Renal pelvis (tissue), 4 donors: ENCODE data around the gene MAST2. TPM values are rescaled to one million over a fixed set of nuclear protein-coding genes. Genes with fewer than 3 reads are reported as not detected.

Experiments used
- DNase-seq: peaks from one replicate; pipeline ENCODE4 v3.0.0-alpha.2; 2013
- polyA plus RNA-seq, 3 donors: library from polyadenylated mRNA; unstranded; fragments of 120-200 nt; gene quantifications; one replicate each; pipeline ENCODE4 v1.2.1, GENCODE V29; 2013; ENCODE audit not compliant: insufficient read length in 3 of 3

Gene MAST2
- polyA plus RNA-seq, 3 donors: 32.0 to 43.3 (median 38.1) TPM

DNA sequence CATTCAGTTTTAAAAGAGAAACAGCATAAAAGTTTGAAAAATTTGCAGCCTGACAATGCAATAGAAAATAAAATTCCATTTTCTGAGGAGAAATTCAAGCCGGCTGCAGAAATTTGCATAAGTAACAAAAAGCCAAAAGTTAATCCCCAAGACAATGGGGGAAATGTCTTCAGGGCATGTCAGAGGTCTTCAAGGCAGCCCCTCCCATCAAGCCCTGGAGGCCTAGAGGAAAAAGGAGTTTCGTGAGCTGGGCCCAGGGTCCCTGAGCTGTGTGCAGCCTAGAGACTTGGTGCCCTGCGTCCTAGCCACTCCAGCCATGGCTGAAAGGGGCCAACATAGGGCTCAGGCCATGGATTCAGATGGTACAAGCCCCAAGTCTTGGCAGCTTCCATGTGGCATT, 254.4 kb downstream of the MAST2 start:
- DNase-seq: no peak

DNA sequence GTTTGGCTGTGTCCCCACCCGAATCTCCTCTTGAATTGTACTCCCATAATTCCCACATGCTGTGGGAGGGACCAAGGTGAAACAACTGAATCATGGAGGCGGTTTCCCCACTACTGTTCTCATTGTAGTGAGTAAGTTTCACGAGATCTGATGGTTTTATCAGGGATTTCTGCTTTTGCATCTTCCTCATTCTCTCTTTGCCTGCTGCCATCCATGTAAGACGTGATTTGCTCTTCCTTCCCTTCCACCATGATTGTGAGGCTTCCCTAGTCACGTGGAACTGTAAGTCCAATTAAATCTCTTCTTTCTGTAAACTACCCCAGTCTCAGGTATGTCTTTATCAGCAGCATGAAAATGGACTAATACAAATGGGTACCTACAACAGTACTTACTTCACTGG, 255.5 kb downstream of the MAST2 start:
- DNase-seq: no peak

DNA sequence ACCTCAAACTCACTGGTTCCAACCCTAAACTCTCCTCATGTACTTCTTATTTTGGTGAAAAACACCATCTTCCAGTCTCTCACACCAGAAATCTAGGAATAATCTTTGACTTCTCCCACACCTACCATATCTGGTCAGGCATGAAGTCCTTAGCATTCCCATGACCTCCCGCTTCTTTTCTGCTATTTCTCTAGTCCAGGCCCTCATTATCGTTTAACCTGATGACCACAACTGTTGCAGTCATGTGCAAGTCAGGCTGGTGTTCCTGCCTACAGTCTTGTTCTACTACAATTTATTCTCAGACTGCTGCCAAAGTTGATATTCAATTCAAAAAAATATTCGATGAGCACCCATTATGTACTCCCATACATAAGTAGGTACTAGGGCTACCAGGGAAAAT, 257.7 kb downstream of the MAST2 start:
- DNase-seq: no peak

DNA sequence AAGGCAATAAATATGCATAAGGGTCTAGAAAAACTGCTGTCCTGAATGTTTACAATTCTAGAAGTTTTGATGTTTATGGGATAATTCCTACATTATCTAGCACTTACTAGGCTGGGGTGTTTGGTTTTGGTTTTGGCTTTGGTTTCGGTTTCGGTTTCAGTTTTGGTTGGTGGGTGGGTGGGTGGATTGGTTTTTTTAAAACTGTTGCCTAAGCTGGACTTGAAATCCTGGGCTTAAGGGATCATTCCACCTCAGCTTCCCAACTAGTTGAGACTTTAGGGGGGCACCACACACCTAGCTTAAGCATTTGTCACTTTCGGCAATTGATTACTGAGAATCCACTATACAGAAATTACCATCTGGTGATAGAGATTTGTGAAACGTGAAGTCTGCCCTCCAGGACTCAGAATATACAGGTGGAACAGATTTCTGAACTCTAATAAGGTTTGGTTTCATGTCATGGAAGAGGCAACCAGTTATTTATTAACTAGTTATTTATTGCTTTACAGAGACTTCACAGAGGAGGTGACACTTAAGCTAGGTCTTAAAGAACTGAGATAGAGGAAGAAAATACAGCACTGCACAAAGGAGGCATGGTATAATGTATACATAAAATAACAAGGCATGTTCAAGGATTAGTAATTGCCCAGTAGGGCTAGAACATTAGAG, 259.4 kb downstream of the MAST2 start:
- no peak for DNase-seq

DNA sequence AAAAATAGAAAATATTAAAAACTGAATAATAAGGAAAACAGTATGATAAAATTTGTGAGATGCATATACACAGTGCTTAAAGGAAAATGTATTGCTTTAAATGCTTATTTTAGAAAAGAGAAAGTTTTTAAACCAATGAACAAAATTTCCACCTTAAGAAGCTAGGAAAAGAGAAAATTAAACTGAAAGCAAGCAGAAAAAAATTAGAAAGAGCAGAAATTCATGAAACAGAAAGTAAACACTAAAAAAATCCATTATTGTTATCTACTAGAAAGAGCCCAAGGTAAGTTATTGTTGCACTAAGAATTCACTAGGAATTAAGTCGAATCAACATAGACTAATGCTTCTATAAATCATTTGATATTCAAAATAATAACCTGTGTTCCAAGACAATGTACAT, 261.3 kb downstream of the MAST2 start:
- DNase-seq: no peak

DNA sequence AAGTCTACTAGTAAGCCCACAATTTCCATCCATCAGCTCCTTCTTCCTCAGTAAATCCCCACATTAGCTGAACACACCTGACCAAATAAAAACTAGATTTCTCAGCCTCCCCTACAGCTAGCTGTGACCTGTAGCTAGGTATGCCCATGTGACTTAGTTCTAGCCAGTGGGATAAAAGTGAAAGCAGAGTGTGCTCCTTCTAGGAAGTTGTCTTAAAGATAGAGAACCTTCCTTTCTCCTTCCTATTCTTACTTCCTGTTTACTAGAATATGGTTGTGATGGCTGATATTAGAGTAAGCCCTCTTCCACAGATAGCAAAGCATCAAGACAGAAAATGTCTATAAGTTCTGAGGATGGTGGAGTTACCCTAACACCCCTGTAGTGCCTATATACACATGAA, 262.0 kb downstream of the MAST2 start:
- no peak for DNase-seq

DNA sequence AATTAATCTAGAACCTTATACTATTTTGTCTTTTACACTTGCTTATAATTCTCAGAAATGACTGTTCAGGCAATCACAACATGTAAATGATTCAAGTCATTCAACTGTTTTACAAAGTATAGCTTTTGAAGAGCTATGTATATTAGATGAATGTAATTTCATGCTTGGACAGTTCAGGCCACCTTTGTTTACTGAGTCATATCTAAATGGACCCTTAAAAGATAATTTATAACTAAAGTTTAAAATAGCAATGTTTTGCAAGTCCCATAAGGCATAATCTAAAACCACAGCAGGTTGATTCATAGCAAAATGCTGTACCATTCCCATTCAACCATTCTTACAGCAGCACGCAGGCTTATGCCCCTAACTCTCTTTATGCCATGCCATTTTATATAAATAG, 264.2 kb downstream of the MAST2 start:
- no peak for DNase-seq

DNA sequence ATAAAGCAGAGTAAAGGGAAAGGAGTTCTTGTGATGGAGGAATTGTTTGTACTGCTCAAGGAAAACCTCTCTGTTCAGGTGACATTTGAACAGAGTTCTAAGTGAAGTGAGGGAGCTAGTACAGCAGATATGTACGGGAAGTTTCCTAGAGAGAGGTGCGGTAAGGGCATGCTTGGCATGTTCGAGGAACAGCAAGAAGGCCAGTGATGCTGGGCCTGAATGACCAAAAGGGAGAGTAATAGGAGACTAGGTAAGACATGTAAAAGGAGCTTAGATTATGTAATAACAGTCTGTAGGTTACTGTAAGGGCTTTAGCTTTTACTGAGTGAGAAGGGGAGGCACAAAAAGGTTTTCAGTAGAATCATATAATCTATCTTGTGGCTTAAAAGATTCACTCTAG, 265.1 kb downstream of the MAST2 start:
- DNase-seq: no peak

DNA sequence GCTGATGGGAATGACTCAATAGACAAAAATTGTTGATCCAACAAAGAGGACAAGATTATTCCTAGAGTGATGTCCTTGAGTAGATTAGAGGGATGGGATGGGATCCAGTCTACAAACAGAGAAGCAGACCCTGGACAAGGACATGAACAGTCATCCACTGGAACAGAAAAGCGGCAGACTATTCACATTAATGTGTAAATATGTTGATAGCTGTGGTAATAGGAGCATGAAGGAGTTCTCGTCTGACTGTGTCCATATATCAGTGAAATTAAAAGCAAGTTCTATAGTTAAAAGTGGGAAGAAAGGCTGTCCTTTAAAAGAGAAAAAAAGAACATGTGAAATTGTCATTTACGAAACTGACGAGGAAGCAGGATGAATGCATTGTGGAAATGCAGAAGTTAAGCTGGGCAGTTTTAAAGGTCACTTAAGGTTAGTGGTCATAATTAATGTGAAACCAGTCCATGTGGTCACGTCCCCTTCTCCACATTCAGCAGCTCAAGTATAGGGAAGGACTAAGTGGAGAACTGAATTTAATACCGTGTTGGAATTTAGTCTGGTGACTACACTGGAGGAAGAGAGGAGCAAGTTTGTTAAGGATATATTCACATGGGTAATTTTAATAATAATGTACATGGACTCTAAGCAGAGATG, 266.9 kb downstream of the MAST2 start:
- no peak for DNase-seq

DNA sequence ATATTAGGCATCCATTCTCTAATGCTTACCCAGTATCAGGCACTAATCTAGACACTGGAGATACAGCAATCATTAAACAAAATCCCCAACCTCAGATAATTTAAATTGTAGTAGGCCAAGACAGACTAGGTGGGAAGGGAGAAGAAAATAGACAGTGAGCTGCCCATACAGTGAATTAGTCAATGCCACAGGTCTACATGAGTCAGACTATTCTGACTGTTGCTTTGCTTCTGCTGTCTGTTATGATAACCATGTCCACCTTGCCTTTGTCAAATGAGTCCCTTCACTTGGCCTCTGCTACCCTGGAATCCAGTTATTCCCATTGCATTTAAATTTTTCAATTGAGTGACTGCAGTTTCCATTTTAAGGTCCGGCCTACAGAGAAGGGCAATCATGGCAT, 269.6 kb downstream of the MAST2 start:
- no peak for DNase-seq

DNA sequence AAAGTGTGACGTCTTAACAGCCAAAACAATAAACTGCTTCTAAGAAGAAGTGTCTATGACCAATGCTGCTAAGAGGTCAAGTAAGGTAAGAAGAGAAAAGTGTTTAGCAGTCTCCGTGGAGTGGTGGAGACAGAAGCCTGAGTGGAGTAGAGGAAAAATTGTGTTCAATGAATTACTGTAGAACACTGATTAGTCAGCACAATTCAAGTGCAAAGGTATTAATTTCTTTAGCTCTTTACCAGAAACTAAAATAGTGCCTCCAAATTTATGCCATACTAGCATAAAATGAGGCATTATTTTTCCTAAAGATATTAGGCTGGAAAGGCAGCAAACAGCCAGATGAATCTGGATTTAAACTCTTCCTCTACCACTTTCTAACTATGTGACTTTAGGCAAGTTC, 272.9 kb downstream of the MAST2 start:
- no peak for DNase-seq

DNA sequence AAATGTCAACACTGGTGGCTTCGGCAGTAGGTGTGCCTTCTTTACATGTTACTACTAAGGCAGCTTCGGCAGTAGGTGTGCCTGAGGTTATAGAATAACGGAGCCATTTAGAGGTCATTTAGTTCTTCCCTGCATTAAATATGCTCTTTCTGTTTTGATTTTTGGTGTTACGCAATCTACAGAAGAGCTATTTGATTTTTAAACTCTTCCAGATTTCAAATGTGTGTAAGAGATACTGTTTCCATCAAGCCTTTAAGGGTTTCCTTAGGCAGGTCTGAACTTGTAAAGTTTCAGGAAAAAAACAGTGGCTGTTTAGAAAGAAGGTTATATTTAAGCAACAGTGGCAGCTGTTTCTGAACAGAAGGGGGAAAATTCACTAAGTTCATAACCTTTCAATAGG, 274.2 kb downstream of the MAST2 start:
- DNase-seq: no peak

DNA sequence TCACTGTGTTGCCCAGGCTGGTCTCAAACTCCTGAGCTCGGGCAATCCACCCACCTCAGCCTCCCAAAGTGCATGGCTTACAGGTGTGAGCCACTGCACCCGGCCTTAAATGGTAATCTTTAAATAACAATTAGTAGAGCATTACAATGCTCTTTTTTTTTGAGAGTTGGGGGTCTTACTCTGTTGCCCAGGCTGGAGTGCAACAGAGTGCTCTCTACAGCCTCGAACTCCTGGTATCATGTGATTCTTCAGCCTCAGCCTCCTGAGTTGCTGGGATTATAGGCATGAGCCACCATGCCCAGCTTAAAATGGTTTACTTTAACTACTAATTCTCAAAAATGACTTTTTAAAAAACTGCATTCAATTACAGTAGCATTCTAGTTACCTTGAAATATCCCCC, 276.8 kb downstream of the MAST2 start:
- no peak for DNase-seq

DNA sequence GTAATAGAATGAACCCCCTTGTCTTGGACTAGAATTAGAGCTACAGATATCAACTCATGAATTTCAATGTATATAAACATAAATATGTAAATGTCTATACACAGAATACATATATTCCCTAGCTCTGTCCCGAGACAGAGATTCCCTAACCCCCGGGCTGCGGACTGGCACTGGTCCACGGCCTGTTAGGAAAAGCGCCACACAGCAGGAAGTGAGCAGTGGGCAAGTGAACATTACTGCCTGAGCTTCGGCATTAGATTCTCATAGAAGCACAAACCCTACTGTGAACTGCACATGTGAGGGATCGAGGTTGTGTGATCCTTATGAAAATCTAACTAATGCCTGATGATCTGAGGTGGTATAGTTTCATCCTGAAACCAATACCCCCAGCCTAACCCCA, 277.8 kb downstream of the MAST2 start:
- no peak for DNase-seq

DNA sequence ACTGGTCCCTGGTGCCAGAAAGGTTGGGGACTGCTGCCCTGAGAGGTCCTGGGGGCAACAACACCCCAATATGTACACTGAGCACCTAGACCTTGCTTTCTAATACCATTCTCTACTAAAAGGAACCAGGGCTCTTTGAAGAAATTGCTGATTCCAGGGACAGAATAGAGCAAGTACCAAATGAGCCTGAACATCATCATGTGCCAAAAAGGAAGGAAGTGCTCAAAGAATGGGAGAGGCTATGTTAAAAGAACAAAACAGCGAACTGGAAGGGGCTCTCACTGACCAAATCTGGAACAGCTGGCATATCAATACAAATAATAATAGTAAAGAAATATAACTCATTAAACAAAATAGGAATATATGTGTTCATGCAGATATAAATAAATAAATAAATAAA, 278.2 kb downstream of the MAST2 start:
- no peak for DNase-seq

DNA sequence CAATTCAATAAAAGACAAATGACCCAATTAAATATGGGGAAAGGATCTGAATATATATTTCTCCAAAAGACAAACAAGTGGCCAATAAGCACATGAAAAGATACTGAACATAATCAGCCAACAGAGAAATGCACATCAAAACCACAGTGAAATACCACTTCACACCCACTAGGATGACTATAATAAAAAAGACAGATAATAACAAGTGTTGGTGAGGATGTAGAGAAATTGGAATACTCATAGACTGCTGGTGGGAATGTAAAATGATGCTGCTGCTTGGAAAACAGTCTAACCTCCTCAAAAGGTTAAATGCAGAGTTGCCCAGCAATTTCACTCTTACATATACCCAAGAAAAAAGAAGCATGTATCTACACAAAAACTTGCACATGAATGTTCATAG, 280.2 kb downstream of the MAST2 start:
- DNase-seq: no peak

DNA sequence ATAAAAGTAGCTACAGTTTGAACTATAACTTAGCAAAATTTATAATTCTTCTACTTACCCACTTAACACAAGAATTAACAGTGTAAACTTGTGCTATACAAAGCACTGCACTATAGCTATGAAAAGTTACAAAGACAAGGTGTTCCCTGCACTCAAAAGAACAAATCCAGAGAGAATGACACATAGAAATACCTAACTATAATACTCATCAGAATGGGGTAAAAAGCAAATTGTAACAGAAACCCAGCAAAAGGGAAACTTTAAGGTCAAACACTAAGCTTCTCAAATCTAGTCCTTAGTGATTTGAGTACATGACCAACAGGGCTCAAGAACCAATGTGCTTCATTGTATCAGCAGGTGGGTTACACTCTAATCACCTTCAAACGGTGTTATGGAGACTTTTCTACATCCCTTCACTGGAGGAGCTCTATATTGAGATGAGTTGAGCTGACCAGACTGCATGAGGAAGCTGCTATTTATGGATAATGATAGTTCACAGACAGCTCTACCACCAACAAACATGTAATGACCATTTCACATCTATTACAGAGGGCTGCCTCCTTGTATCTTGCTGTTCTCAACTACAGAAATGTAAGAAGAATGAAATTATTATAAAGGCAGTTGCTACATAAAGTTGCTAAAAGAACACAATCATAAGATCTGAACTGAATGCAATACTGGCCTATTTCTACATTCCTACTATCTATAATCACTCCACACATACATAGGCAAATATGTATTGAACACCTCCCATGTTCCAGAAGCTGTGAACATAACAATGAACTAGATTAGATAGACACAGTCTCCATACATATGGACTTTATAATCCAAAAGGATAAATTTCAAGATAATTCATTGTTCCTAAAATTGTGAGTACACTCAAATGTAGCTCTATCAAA, 281.4 kb downstream of the MAST2 start:
- no peak for DNase-seq

Other genes with a start within 250 kb of the MAST2 start
- gene NASP, start 219.6 kb upstream of the MAST2 start, polyA plus RNA-seq: 100 to 1,000 TPM; 320 to 372 (median 346) TPM
- gene CCDC17, start 179.6 kb upstream of the MAST2 start, polyA plus RNA-seq: 1 to 10 TPM; 1.9 to 2.2 (median 2.1) TPM
- 100 to 1,000 TPM in 2 of 3 donors, 10 to 100 TPM in 1; 96.7 to 139 (median 115) TPM for gene GPBP1L1, start 117.1 kb upstream of the MAST2 start, polyA plus RNA-seq
- gene TMEM69, start 115.4 kb upstream of the MAST2 start, polyA plus RNA-seq: 10 to 100 TPM; 50.1 to 51.0 (median 50.2) TPM
- 10 to 100 TPM; 23.4 to 34.5 (median 29.7) TPM for gene IPP, start 53.0 kb upstream of the MAST2 start, polyA plus RNA-seq